ENCODE results near the gene GTF2IRD2. TPM values are rescaled to one million over a fixed set of nuclear protein-coding genes. Genes with fewer than 3 reads are reported as not detected.
"Not testable (repeated sequence)": the region's sequence is repeated elsewhere in the genome, so short reads cannot be mapped to it uniquely, and the experiment has no call there.

The GTF2IRD2 gene
- total RNA-seq, 2 experiments from 2014 or later: 20.4 to 21.0 TPM

DNA sequence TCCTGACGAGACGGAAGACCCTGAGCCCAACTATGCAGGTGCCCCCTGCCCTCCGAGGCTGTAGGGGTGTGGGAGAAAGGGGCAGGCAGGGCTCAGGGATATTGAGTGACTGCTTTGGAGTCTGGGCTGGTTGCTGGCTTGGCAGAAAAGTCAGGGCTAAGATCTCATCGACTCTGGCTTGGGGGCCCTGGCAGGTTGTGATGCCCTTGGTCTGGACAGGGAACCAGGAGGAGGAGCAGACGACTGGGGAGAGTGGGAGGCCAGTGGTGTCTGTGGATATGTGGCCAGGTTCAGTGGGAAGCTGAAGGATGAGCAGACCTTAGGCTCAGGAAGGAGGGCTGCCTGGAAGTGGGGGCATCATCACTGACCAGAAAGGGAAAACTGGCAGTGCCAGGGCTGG lies 67.8 kb downstream of the GTF2IRD2 start:
- H3K4me1 Mint-ChIP-seq (ENCODE audit: low read depth); H3K4me3 Mint-ChIP-seq: not testable (repeated sequence)

DNA sequence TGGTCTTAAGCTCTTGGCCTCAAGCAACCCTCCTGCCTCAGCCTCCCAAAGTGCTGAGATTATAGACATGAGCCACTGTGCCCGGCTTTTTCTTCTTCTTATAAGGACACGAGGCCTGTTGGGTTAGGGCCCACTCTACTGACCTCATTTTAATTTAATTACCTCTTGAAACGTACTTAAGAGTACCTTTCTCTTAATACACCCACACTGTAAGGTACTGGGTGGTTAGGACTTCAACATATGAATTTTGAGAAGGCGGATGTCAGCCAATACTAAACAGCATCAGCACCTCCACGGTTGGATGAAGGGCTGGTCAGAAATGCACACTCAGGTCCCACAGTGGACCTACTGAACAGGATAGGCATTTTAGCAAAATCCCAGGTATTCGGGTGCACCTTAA lies 69.7 kb downstream of the GTF2IRD2 start:
- H3K9me3 ChIP-seq (ENCODE audit: control insufficient read depth in 1 of 2, insufficient read depth in 1 of 2, low read length in 2 of 2); H3K27ac ChIP-seq (ENCODE audit: low read depth in 1 of 2, low read length in 2 of 2); DNase-seq; H3K9me3 Mint-ChIP-seq; H3K36me3 Mint-ChIP-seq (ENCODE audit: low read depth); H3K27ac Mint-ChIP-seq; H3K27me3 Mint-ChIP-seq; H3K27me3 ChIP-seq (ENCODE audit: control insufficient read depth in 1 of 2, insufficient read depth in 2 of 2, low read length in 2 of 2); POLR2A ChIA-PET; H3K4me3 Mint-ChIP-seq; intact Hi-C loops (cut with DNase I, micrococcal nuclease); ATAC-seq (ENCODE audit: poor library complexity); H3K4me1 Mint-ChIP-seq (ENCODE audit: low read depth); H3K4me1 ChIP-seq (ENCODE audit: insufficient read depth, low read length); CTCF ChIA-PET; H3K4me3 ChIP-seq (ENCODE audit: low read length); H3K36me3 ChIP-seq (ENCODE audit: insufficient read depth, low read length): not testable (repeated sequence)

More for the DNA sequence above, 67.8 kb downstream of the GTF2IRD2 start:
- H3K27ac ChIP-seq (ENCODE audit: low read depth in 1 of 2, low read length in 2 of 2); H3K27ac Mint-ChIP-seq; H3K27me3 ChIP-seq (ENCODE audit: control insufficient read depth in 1 of 2, insufficient read depth in 2 of 2, low read length in 2 of 2); intact Hi-C loops (cut with DNase I, micrococcal nuclease); H3K4me3 ChIP-seq (ENCODE audit: low read length); CTCF ChIA-PET; H3K4me1 ChIP-seq (ENCODE audit: insufficient read depth, low read length); H3K9me3 Mint-ChIP-seq; H3K36me3 Mint-ChIP-seq (ENCODE audit: low read depth); DNase-seq; ATAC-seq (ENCODE audit: poor library complexity); H3K36me3 ChIP-seq (ENCODE audit: insufficient read depth, low read length); H3K9me3 ChIP-seq (ENCODE audit: control insufficient read depth in 1 of 2, insufficient read depth in 1 of 2, low read length in 2 of 2); H3K27me3 Mint-ChIP-seq; POLR2A ChIA-PET: not testable (repeated sequence)

DNA sequence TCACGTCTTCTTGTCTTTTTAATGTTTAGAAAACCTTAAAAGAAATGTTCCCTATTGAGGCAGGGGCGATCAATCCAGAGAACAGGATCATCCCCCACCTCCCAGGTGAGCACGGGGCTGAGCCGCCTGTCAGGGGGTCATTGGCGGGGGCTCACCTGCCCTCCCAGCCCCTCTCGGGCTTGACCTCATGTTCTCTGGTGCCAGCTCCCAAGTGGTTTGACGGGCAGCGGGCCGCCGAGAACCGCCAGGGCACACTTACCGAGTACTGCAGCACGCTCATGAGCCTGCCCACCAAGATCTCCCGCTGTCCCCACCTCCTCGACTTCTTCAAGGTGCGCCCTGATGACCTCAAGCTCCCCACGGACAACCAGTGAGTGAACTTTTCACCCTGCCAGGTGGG lies 72.4 kb downstream of the GTF2IRD2 start:
- H3K36me3 Mint-ChIP-seq (ENCODE audit: low read depth); ATAC-seq (ENCODE audit: poor library complexity); H3K9me3 ChIP-seq (ENCODE audit: control insufficient read depth in 1 of 2, insufficient read depth in 1 of 2, low read length in 2 of 2); CTCF ChIA-PET; DNase-seq; H3K27ac Mint-ChIP-seq; H3K4me3 ChIP-seq (ENCODE audit: low read length); H3K27me3 ChIP-seq (ENCODE audit: control insufficient read depth in 1 of 2, insufficient read depth in 2 of 2, low read length in 2 of 2); H3K27me3 Mint-ChIP-seq; POLR2A ChIA-PET; H3K9me3 Mint-ChIP-seq; H3K4me3 Mint-ChIP-seq; H3K4me1 Mint-ChIP-seq (ENCODE audit: low read depth); intact Hi-C loops (cut with DNase I, micrococcal nuclease); H3K36me3 ChIP-seq (ENCODE audit: insufficient read depth, low read length); H3K4me1 ChIP-seq (ENCODE audit: insufficient read depth, low read length); H3K27ac ChIP-seq (ENCODE audit: low read depth in 1 of 2, low read length in 2 of 2): not testable (repeated sequence)

DNA sequence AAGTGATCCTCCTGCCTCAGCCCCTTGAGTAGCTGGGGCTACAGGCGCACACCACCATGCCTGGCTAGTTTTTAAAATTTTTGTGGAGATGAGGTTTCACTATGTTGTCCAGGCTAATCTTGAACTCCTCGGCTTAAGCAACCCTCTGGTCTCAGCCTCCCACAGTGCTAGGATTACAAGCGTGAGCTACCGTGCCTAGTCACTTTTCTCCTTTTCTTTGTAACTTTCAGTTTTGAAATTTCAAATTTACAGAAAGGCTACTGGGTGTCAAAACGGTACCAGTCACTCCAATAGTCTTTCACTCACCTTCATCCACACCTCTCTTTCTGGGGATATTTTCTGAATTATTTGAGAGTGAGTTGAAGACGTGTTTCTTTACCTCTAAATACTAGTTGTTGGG lies 76.3 kb downstream of the GTF2IRD2 start:
- H3K4me3 Mint-ChIP-seq; H3K4me1 ChIP-seq (ENCODE audit: insufficient read depth, low read length); H3K9me3 Mint-ChIP-seq; H3K27ac Mint-ChIP-seq; POLR2A ChIA-PET; DNase-seq; H3K9me3 ChIP-seq (ENCODE audit: control insufficient read depth in 1 of 2, insufficient read depth in 1 of 2, low read length in 2 of 2); H3K27me3 ChIP-seq (ENCODE audit: control insufficient read depth in 1 of 2, insufficient read depth in 2 of 2, low read length in 2 of 2); H3K27me3 Mint-ChIP-seq; H3K27ac ChIP-seq (ENCODE audit: low read depth in 1 of 2, low read length in 2 of 2); H3K36me3 Mint-ChIP-seq (ENCODE audit: low read depth); intact Hi-C loops (cut with DNase I, micrococcal nuclease); H3K36me3 ChIP-seq (ENCODE audit: insufficient read depth, low read length); ATAC-seq (ENCODE audit: poor library complexity); H3K4me1 Mint-ChIP-seq (ENCODE audit: low read depth); H3K4me3 ChIP-seq (ENCODE audit: low read length); CTCF ChIA-PET: not testable (repeated sequence)

DNA sequence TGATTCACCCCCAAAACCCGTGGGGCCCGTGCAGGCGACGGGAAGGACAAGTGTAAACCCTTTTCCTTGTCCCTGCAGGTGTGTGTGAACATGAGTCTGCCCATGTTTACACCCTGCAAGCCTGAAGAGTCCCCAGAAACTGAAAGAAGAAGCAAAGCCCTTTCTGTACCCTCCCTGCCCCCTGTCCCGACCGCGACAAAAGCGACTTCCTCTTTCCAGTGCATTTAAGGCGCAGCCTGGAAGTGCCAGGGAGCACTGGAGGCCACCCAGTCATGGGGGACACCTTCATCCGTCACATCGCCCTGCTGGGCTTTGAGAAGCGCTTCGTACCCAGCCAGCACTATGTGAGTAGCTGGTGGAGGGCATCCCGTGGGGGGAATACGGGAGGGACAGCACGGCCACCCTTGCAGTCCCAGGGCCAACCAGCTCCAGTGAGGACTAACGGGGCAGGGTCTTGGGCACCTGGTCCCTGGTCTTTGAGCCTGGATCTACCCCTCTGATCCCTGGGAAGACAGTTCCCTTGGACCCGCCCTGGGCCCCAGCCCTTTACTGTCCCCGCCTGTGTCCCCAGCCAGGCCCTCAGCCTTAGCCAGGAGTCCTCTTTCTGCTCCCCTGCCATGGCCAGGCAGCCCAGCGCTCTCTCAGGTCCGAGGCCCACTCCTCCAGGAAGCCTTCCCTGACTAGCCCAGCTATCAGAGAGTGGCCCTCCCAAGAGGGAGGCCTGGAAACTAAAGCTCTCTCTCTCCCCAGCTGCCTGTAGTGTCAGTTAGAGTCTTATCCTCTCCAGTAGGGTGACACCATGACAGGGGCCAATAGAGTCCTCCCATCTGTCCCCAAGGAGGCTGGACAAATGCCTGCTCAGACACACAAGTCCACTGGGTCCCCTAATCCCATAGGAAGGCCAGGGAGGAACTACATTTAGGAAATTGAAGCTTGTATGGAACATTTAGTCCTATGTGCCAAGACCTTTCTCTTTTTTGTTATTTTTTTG lies 77.3 kb downstream of the GTF2IRD2 start, which contains the start of gene NCF1:
TSS of gene NCF1 (plus strand) at position 252 of the 991 bp plus-strand sequence. CDS start at position 273, 21 bp downstream.
- peak; percentile 17 for ATAC-seq (ENCODE audit: poor library complexity)
- H3K4me1 ChIP-seq (ENCODE audit: insufficient read depth, low read length): not testable (repeated sequence)

DNA sequence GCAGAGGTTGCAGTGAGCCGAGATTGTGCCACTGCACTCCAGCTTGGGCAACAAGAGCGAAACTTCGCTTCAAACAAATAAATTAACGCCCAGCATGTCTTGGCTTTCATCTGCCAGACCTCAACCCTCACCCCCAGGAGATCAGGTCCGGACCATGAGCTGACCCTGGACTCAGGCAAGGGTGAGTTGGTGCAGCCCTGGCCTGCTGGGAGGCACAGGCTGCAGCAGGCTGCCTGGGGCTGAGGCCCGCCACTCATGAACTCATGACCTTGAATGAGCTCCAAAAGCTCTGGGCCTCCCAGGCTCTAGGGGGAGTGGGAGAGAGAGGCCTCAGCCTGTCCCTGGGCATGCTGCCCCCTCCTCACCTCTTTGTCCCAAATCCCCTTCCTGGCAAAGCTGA lies 79.3 kb downstream of the GTF2IRD2 start:
- H3K9me3 ChIP-seq (ENCODE audit: control insufficient read depth in 1 of 2, insufficient read depth in 1 of 2, low read length in 2 of 2); H3K27ac ChIP-seq (ENCODE audit: low read depth in 1 of 2, low read length in 2 of 2); POLR2A ChIA-PET; intact Hi-C loops (cut with DNase I, micrococcal nuclease); H3K9me3 Mint-ChIP-seq; H3K27me3 ChIP-seq (ENCODE audit: control insufficient read depth in 1 of 2, insufficient read depth in 2 of 2, low read length in 2 of 2); H3K4me3 ChIP-seq (ENCODE audit: low read length); H3K27ac Mint-ChIP-seq; CTCF ChIA-PET; H3K4me1 Mint-ChIP-seq (ENCODE audit: low read depth); H3K36me3 Mint-ChIP-seq (ENCODE audit: low read depth); H3K4me1 ChIP-seq (ENCODE audit: insufficient read depth, low read length); H3K36me3 ChIP-seq (ENCODE audit: insufficient read depth, low read length); ATAC-seq (ENCODE audit: poor library complexity); H3K27me3 Mint-ChIP-seq; H3K4me3 Mint-ChIP-seq: not testable (repeated sequence)
- peak in 1 of 14 experiments; percentile 0 for DNase-seq

More for the DNA sequence above, 77.3 kb downstream of the GTF2IRD2 start, which contains the start of gene NCF1:
- H3K9me3 ChIP-seq (ENCODE audit: control insufficient read depth in 1 of 2, insufficient read depth in 1 of 2, low read length in 2 of 2); CTCF ChIA-PET; H3K27me3 Mint-ChIP-seq; intact Hi-C loops (cut with DNase I, micrococcal nuclease); H3K4me1 Mint-ChIP-seq (ENCODE audit: low read depth); POLR2A ChIA-PET; H3K4me3 ChIP-seq (ENCODE audit: low read length); H3K27me3 ChIP-seq (ENCODE audit: control insufficient read depth in 1 of 2, insufficient read depth in 2 of 2, low read length in 2 of 2); H3K9me3 Mint-ChIP-seq; H3K4me3 Mint-ChIP-seq; H3K36me3 ChIP-seq (ENCODE audit: insufficient read depth, low read length); H3K27ac Mint-ChIP-seq; H3K36me3 Mint-ChIP-seq (ENCODE audit: low read depth); DNase-seq; H3K27ac ChIP-seq (ENCODE audit: low read depth in 1 of 2, low read length in 2 of 2): not testable (repeated sequence)

DNA sequence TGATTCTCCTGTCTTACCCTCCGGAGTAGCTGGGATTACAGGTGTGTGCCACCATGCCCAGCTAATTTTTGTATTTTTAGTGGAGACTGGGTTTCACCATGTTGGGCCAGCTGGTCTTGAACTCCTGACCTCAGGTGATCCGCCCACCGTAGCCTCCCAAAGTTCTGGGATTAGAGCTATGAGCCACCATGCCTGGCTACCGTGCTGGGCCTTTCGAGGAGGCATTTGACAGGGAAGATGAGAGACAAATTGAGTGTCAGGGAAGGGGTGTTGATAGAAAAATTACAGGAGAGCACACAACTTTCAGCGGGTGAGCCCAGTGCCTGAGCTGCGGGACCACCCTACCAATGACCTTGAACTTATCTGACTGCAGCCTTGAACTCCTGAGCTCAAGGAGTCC lies 81.3 kb downstream of the GTF2IRD2 start:
- H3K27ac Mint-ChIP-seq; H3K27me3 Mint-ChIP-seq; H3K36me3 ChIP-seq (ENCODE audit: insufficient read depth, low read length); H3K36me3 Mint-ChIP-seq (ENCODE audit: low read depth); H3K4me1 ChIP-seq (ENCODE audit: insufficient read depth, low read length); POLR2A ChIA-PET; H3K9me3 Mint-ChIP-seq; DNase-seq; intact Hi-C loops (cut with DNase I, micrococcal nuclease); H3K4me3 Mint-ChIP-seq; CTCF ChIA-PET; H3K9me3 ChIP-seq (ENCODE audit: control insufficient read depth in 1 of 2, insufficient read depth in 1 of 2, low read length in 2 of 2); ATAC-seq (ENCODE audit: poor library complexity); H3K4me1 Mint-ChIP-seq (ENCODE audit: low read depth); H3K27me3 ChIP-seq (ENCODE audit: control insufficient read depth in 1 of 2, insufficient read depth in 2 of 2, low read length in 2 of 2); H3K4me3 ChIP-seq (ENCODE audit: low read length); H3K27ac ChIP-seq (ENCODE audit: low read depth in 1 of 2, low read length in 2 of 2): not testable (repeated sequence)
